ENCODE data around the gene IL20RA. TPM values are rescaled to one million over a fixed set of nuclear protein-coding genes. Genes with fewer than 3 reads are reported as not detected.
A peak's percentile ranks its signal among the peaks of the same experiment; 100 is the strongest.

Gene IL20RA
- polyA plus RNA-seq, 1 experiment: not detected

GRCh38 chr6:137013738-137014602 is 30.8 kb downstream of the IL20RA start:
- DNase-seq (ENCODE audit: low read depth, low spot score): peak; percentile 15
- Histone ChIP-seq H3K9me3 (ENCODE audit: control insufficient read depth, insufficient read depth, low read length) (no peaks in the 10 kb centered on the region), H3K4me3 (ENCODE audit: low read depth, low read length) (no peak overlapping the region), H3K27ac (ENCODE audit: low read depth, low read length) (no peak overlapping the region), H3K27me3 (ENCODE audit: control insufficient read depth, insufficient read depth, low read length) (peaks cover 10% of the 10 kb centered on the region)
- TF ChIP-seq CTCF (IDR thresholded peaks at IDR 0.05; ENCODE audit: low read depth, low read length): peak; percentile 66
- ChIA-PET POLR2A (no interaction called here), CTCF (interaction anchor here (0.6 to 2.1 kb wide), 25 partner anchors 10 to 1083 kb away, joined by 3 to 27 read pairs (median 4); partner anchors contain the start of genes PEX7 and SLC35D3)

- no peak for DNase-seq (ENCODE audit: low read depth, low spot score)
- TF ChIP-seq CTCF (IDR thresholded peaks at IDR 0.05; ENCODE audit: low read depth, low read length): no peak
- Histone ChIP-seq H3K9me3 (ENCODE audit: control insufficient read depth, insufficient read depth, low read length) (no peaks in the 10 kb centered on the region), H3K27me3 (ENCODE audit: control insufficient read depth, insufficient read depth, low read length) (peaks cover 10% of the 10 kb centered on the region), H3K4me3 (ENCODE audit: low read depth, low read length) (no peak overlapping the region), H3K27ac (ENCODE audit: low read depth, low read length) (no peak overlapping the region)
- ChIA-PET CTCF (interaction anchor here (0.6 to 2.1 kb wide), 21 partner anchors 9 to 432 kb away, joined by 3 to 27 read pairs (median 4); partner anchors contain the start of genes PEX7 and SLC35D3), POLR2A (no interaction called here)
Observed at GRCh38 chr6:137013031-137013430, 31.7 kb downstream of the IL20RA start.

- no peak for TF ChIP-seq CTCF (IDR thresholded peaks at IDR 0.05; ENCODE audit: low read depth, low read length)
- Histone ChIP-seq H3K27ac (ENCODE audit: low read depth, low read length) (no peak overlapping the region), H3K9me3 (ENCODE audit: control insufficient read depth, insufficient read depth, low read length) (no peaks in the 10 kb centered on the region), H3K27me3 (ENCODE audit: control insufficient read depth, insufficient read depth, low read length) (peaks cover 7% of the 10 kb centered on the region), H3K4me3 (ENCODE audit: low read depth, low read length) (no peak overlapping the region)
- CTCF ChIA-PET: no interaction called here
- POLR2A ChIA-PET: no interaction called here
- DNase-seq (ENCODE audit: low read depth, low spot score): no peak
Observed at GRCh38 chr6:137011406-137011805, 33.4 kb downstream of the IL20RA start.

- ChIA-PET CTCF (no interaction called here), POLR2A (no interaction called here)
- no peak for TF ChIP-seq CTCF (IDR thresholded peaks at IDR 0.05; ENCODE audit: low read depth, low read length)
Observed at GRCh38 chr6:137010128-137010718, 34.5 kb downstream of the IL20RA start.

GRCh38 chr6:137008204-137008603 is 36.6 kb downstream of the IL20RA start:
- DNase-seq (ENCODE audit: low read depth, low spot score): no peak
- H3K9me3 ChIP-seq (ENCODE audit: control insufficient read depth, insufficient read depth, low read length): no peaks in the 10 kb centered on the region
- no peak for TF ChIP-seq CTCF (IDR thresholded peaks at IDR 0.05; ENCODE audit: low read depth, low read length)
- peaks cover 7% of the 10 kb centered on the region for H3K27me3 ChIP-seq (ENCODE audit: control insufficient read depth, insufficient read depth, low read length)
- no peak overlapping the region for H3K4me3 ChIP-seq (ENCODE audit: low read depth, low read length)
- H3K27ac ChIP-seq (ENCODE audit: low read depth, low read length): no peak overlapping the region
- ChIA-PET POLR2A (no interaction called here), CTCF (no interaction called here)

More at GRCh38 chr6:137010128-137010718, 34.5 kb downstream of the IL20RA start:
- Histone ChIP-seq H3K4me3 (ENCODE audit: low read depth, low read length) (no peak overlapping the region), H3K27me3 (ENCODE audit: control insufficient read depth, insufficient read depth, low read length) (peaks cover 7% of the 10 kb centered on the region), H3K27ac (ENCODE audit: low read depth, low read length) (no peak overlapping the region), H3K9me3 (ENCODE audit: control insufficient read depth, insufficient read depth, low read length) (no peaks in the 10 kb centered on the region)
- no peak for DNase-seq (ENCODE audit: low read depth, low spot score)
